ENCODE results near the gene MYO1H. TPM values are rescaled to one million over a fixed set of nuclear protein-coding genes. Genes with fewer than 3 reads are reported as not detected.

The MYO1H gene
- total and polyA plus RNA-seq, 2 experiments from 2014 or later = not detected

GRCh38 chr12:109497675-109498074, 150.0 kb downstream of the MYO1H start:
- H3K27ac Mint-ChIP-seq = no peak overlapping the region
- H3K36me3 Mint-ChIP-seq (ENCODE audit: low read depth) = peaks cover 44% of the 10 kb centered on the region
- no peaks in the 10 kb centered on the region for H3K4me1 ChIP-seq (ENCODE audit: insufficient read depth)
- peaks cover 31% of the 10 kb centered on the region; the same call in 1 of the 2 replicates for H3K36me3 ChIP-seq (ENCODE audit: insufficient read depth)
- no peaks in the 10 kb centered on the region for H3K79me2 ChIP-seq (replicated peaks; ENCODE audit: insufficient read depth)
- no peaks in the 10 kb centered on the region for H4K20me1 ChIP-seq (replicated peaks; ENCODE audit: insufficient read depth)
- H3K4me2 ChIP-seq = no peak overlapping the region
- H3K9me2 ChIP-seq (ENCODE audit: insufficient read depth) = no peaks in the 10 kb centered on the region
- no peak for ATAC-seq
- peaks cover 13% of the 10 kb centered on the region for H3K9me3 Mint-ChIP-seq
- no peak overlapping the region for H3K27ac ChIP-seq (ENCODE audit: low read depth)
- no peak for DNase-seq (ENCODE audit: low spot score)
- no peak overlapping the region for H3K4me3 ChIP-seq
- H3K27me3 ChIP-seq (ENCODE audit: insufficient read depth) = no peaks in the 10 kb centered on the region
- no peaks in the 10 kb centered on the region for H3K4me1 Mint-ChIP-seq
- H3K4me3 Mint-ChIP-seq = no peak overlapping the region
- TF ChIP-seq CREB1 (CRISPR knock-in tag; IDR thresholded peaks at IDR 0.05; ENCODE audit: low read depth) = no peak
- TF ChIP-seq POLR2AphosphoS5 (IDR thresholded peaks at IDR 0.05; ENCODE audit: low read depth) = no peak
- no peak for TF ChIP-seq NANOG (IDR thresholded peaks at IDR 0.05; ENCODE audit: borderline replicate concordance)
- TF ChIP-seq, protein P1, sequence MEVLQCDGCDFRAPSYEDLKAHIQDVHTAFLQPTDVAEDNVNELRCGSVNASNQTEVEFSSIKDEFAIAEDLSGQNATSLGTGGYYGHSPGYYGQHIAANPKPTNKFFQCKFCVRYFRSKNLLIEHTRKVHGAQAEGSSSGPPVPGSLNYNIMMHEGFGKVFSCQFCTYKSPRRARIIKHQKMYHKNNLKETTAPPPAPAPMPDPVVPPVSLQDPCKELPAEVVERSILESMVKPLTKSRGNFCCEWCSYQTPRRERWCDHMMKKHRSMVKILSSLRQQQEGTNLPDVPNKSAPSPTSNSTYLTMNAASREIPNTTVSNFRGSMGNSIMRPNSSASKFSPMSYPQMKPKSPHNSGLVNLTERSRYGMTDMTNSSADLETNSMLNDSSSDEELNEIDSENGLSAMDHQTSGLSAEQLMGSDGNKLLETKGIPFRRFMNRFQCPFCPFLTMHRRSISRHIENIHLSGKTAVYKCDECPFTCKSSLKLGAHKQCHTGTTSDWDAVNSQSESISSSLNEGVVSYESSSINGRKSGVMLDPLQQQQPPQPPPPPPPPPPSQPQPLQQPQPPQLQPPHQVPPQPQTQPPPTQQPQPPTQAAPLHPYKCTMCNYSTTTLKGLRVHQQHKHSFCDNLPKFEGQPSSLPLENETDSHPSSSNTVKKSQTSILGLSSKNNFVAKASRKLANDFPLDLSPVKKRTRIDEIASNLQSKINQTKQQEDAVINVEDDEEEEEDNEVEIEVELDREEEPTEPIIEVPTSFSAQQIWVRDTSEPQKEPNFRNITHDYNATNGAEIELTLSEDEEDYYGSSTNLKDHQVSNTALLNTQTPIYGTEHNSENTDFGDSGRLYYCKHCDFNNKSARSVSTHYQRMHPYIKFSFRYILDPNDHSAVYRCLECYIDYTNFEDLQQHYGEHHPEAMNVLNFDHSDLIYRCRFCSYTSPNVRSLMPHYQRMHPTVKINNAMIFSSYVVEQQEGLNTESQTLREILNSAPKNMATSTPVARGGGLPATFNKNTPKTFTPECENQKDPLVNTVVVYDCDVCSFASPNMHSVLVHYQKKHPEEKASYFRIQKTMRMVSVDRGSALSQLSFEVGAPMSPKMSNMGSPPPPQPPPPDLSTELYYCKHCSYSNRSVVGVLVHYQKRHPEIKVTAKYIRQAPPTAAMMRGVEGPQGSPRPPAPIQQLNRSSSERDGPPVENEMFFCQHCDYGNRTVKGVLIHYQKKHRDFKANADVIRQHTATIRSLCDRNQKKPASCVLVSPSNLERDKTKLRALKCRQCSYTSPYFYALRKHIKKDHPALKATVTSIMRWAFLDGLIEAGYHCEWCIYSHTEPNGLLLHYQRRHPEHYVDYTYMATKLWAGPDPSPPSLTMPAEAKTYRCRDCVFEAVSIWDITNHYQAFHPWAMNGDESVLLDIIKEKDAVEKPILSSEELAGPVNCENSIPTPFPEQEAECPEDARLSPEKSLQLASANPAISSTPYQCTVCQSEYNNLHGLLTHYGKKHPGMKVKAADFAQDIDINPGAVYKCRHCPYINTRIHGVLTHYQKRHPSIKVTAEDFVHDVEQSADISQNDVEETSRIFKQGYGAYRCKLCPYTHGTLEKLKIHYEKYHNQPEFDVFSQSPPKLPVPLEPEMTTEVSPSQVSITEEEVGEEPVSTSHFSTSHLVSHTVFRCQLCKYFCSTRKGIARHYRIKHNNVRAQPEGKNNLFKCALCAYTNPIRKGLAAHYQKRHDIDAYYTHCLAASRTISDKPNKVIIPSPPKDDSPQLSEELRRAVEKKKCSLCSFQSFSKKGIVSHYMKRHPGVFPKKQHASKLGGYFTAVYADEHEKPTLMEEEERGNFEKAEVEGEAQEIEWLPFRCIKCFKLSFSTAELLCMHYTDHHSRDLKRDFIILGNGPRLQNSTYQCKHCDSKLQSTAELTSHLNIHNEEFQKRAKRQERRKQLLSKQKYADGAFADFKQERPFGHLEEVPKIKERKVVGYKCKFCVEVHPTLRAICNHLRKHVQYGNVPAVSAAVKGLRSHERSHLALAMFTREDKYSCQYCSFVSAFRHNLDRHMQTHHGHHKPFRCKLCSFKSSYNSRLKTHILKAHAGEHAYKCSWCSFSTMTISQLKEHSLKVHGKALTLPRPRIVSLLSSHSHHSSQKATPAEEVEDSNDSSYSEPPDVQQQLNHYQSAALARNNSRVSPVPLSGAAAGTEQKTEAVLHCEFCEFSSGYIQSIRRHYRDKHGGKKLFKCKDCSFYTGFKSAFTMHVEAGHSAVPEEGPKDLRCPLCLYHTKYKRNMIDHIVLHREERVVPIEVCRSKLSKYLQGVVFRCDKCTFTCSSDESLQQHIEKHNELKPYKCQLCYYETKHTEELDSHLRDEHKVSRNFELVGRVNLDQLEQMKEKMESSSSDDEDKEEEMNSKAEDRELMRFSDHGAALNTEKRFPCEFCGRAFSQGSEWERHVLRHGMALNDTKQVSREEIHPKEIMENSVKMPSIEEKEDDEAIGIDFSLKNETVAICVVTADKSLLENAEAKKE (CRISPR knock-in tag; IDR thresholded peaks at IDR 0.05) = no peak
- TF ChIP-seq JUNB (IDR thresholded peaks at IDR 0.05; ENCODE audit: unreplicated experiment) = no peak
- no peak for TF ChIP-seq STAT1 (IDR thresholded peaks at IDR 0.05; ENCODE audit: unreplicated experiment)
- TF ChIP-seq EZH2 (IDR thresholded peaks at IDR 0.05; ENCODE audit: low read depth, unreplicated experiment) = no peak
- TF ChIP-seq ZNF114 (CRISPR knock-in tag; IDR thresholded peaks at IDR 0.05) = no peak
- no peak for TF ChIP-seq ETS1 (IDR thresholded peaks at IDR 0.05)
- no peak for TF ChIP-seq EZH2phosphoT487 (IDR thresholded peaks at IDR 0.05; ENCODE audit: unreplicated experiment)
- TF ChIP-seq ZNF331 (CRISPR knock-in tag; IDR thresholded peaks at IDR 0.05; ENCODE audit: low read depth) = no peak
- TF ChIP-seq, protein P2, sequence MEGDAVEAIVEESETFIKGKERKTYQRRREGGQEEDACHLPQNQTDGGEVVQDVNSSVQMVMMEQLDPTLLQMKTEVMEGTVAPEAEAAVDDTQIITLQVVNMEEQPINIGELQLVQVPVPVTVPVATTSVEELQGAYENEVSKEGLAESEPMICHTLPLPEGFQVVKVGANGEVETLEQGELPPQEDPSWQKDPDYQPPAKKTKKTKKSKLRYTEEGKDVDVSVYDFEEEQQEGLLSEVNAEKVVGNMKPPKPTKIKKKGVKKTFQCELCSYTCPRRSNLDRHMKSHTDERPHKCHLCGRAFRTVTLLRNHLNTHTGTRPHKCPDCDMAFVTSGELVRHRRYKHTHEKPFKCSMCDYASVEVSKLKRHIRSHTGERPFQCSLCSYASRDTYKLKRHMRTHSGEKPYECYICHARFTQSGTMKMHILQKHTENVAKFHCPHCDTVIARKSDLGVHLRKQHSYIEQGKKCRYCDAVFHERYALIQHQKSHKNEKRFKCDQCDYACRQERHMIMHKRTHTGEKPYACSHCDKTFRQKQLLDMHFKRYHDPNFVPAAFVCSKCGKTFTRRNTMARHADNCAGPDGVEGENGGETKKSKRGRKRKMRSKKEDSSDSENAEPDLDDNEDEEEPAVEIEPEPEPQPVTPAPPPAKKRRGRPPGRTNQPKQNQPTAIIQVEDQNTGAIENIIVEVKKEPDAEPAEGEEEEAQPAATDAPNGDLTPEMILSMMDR (conservative IDR thresholded peaks at IDR 0.05; ENCODE audit: low read depth in 2 of 2) = no peak
- TF ChIP-seq REST (IDR thresholded peaks at IDR 0.05; ENCODE audit: unreplicated experiment) = no peak
- no peak overlapping the region for H2AFZ ChIP-seq
- no peaks in the 10 kb centered on the region for H3F3A ChIP-seq (replicated peaks; ENCODE audit: low read depth)
- no peaks in the 10 kb centered on the region for H3K27me3 Mint-ChIP-seq (ENCODE audit: insufficient read depth, low read depth, poor library complexity)

All from GM23338 (cell line).